GM10266 (cell line): Measurements from ENCODE around the gene MSH5.

Experiments
- DNase-seq: peaks from one replicate; pipeline ENCODE4 v3.0.0; 2012; ENCODE audit errors: extremely low spot score
- TF ChIP-seq, protein P1 (sequence below): IDR thresholded peaks from 2 replicates; pipeline ENCODE4 v1.5.1; 2012; ENCODE audit warnings: mild to moderate bottlenecking, low read depth; ENCODE audit not compliant: control insufficient read depth, insufficient read depth; ENCODE audit errors: missing control alignments

MSH5 gene

GRCh38 chr6:31693535-31693934, 46.3 kb upstream of the MSH5 start:
- TF ChIP-seq, protein P1, sequence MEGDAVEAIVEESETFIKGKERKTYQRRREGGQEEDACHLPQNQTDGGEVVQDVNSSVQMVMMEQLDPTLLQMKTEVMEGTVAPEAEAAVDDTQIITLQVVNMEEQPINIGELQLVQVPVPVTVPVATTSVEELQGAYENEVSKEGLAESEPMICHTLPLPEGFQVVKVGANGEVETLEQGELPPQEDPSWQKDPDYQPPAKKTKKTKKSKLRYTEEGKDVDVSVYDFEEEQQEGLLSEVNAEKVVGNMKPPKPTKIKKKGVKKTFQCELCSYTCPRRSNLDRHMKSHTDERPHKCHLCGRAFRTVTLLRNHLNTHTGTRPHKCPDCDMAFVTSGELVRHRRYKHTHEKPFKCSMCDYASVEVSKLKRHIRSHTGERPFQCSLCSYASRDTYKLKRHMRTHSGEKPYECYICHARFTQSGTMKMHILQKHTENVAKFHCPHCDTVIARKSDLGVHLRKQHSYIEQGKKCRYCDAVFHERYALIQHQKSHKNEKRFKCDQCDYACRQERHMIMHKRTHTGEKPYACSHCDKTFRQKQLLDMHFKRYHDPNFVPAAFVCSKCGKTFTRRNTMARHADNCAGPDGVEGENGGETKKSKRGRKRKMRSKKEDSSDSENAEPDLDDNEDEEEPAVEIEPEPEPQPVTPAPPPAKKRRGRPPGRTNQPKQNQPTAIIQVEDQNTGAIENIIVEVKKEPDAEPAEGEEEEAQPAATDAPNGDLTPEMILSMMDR: no peak
- DNase-seq: no peak

DNA sequence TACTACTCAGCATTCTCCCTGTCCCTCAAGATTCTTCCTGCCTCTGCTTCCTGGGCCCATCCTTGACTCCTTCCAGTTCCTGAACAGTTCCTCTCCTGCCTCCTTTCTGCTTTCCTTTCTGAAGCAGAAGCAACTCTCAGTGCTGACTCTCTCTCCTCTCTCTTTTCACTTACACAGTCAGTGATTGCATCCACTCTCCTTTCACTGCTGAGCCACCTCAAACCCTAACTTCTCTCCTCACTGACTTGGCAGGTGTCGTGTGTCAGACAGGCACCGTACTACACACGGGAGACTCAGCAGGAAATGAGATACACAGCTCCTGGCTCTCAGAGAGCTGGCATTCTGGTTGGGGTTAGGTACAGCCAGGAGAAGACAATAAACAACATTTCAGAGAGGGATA, 42.2 kb upstream of the MSH5 start:
- TF ChIP-seq, protein P1: no peak
- no peak for DNase-seq

- DNase-seq: no peak
- TF ChIP-seq, protein P1: no peak
Observed at GRCh38 chr6:31700740-31701401, 38.9 kb upstream of the MSH5 start.

- DNase-seq: no peak
- TF ChIP-seq, protein P1: no peak
Observed at GRCh38 chr6:31701666-31702404, 38.0 kb upstream of the MSH5 start.

- TF ChIP-seq, protein P1: no peak
- DNase-seq: no peak
Observed at GRCh38 chr6:31702405-31702818, 37.4 kb upstream of the MSH5 start.

GRCh38 chr6:31702819-31703716, 36.7 kb upstream of the MSH5 start, which contains the start of gene ABHD16A:
TSS of gene ABHD16A (minus strand) at chr6:31703324. CDS start at chr6:31703281, 43 bp downstream.
- DNase-seq: peak; percentile 96
- TF ChIP-seq, protein P1: no peak
